ENCODE results near the gene KLHDC9. TPM values are rescaled to one million over a fixed set of nuclear protein-coding genes. Genes with fewer than 3 reads are reported as not detected.
"Not testable (repeated sequence)": the region's sequence is repeated elsewhere in the genome, so short reads cannot be mapped to it uniquely, and the experiment has no call there.

KLHDC9 gene
- total RNA-seq, 4 donors from 2014 or later = 5.1 to 8.3 (median 7.6) TPM

DNA sequence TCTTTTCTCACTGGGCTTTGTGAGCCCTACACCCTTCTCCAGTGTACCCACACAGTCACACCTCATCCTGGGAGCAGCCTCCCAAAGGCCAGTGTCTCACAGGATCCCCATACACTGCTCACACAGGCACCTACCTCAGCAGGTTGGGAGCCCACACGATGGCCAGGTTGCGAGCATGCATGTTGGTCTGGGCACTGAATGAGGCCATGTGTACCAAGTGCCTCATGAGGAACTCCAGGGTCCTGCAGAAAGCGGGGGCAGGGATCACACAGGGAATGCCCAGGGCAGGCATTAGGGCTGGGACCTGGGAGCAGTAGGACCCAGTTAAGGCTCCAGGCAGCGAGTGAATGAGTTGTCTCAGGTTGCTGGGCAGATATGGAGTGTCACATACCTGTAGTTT is 43.9 kb upstream of the KLHDC9 start:
- Histone ChIP-seq H3K27ac (replicated peaks in 1 of 4) (no peak overlapping the region), H3K36me3 (no peaks in the 10 kb centered on the region), H3K4me3 (no peak overlapping the region), H3K27me3 (peaks cover 0 to 42% (median 0%) of the 10 kb centered on the region in 4 donors), H3K4me1 (no peaks in the 10 kb centered on the region), H3K9me3 (no peaks in the 10 kb centered on the region)
- no peak for TF ChIP-seq EP300 (IDR thresholded peaks at IDR 0.05)
- TF ChIP-seq CTCF (IDR thresholded peaks at IDR 0.05) = no peak
- no peak for TF ChIP-seq POLR2A (IDR thresholded peaks at IDR 0.05; ENCODE audit: low read depth)
- TF ChIP-seq POLR2AphosphoS5 (IDR thresholded peaks at IDR 0.05) = no peak
- intact Hi-C loops (cut with DNase I) = no loop called here
- no peak for DNase-seq (ENCODE audit: extremely low spot score)
- 90% methylated on average over 4 of the region's 4 CpGs for WGBS

GRCh38 chr1:161054805-161055204 is 43.4 kb upstream of the KLHDC9 start:
- H3K36me3 ChIP-seq = no peaks in the 10 kb centered on the region

GRCh38 chr1:161059293-161059692 is 38.9 kb upstream of the KLHDC9 start:
- no peaks in the 10 kb centered on the region for H3K4me1 ChIP-seq
- DNase-seq (ENCODE audit: extremely low spot score) = no peak
- TF ChIP-seq POLR2A (IDR thresholded peaks at IDR 0.05; ENCODE audit: low read depth) (no peak), CTCF (IDR thresholded peaks at IDR 0.05) (no peak), POLR2AphosphoS5 (IDR thresholded peaks at IDR 0.05) (no peak), EP300 (IDR thresholded peaks at IDR 0.05) (no peak)
- peaks cover 0 to 33% (median 0%) of the 10 kb centered on the region in 4 donors for H3K27me3 ChIP-seq
- no peak overlapping the region for H3K4me3 ChIP-seq
- intact Hi-C loops (cut with DNase I) = no loop called here
- no peaks in the 10 kb centered on the region for H3K36me3 ChIP-seq
- WGBS = 86% methylated on average over 6 of the region's 6 CpGs
- no peaks in the 10 kb centered on the region for H3K9me3 ChIP-seq
- no peak overlapping the region for H3K27ac ChIP-seq (replicated peaks in 1 of 4)

More at GRCh38 chr1:161054805-161055204, 43.4 kb upstream of the KLHDC9 start:
- TF ChIP-seq EP300 (IDR thresholded peaks at IDR 0.05) (no peak), CTCF (IDR thresholded peaks at IDR 0.05) (no peak), POLR2AphosphoS5 (IDR thresholded peaks at IDR 0.05) (no peak), POLR2A (IDR thresholded peaks at IDR 0.05; ENCODE audit: low read depth) (no peak)
- H3K4me3 ChIP-seq = no peak overlapping the region
- DNase-seq (ENCODE audit: extremely low spot score) = no peak
- no peak overlapping the region for H3K27ac ChIP-seq (replicated peaks in 1 of 4)
- 97% methylated on average over 7 of the region's 7 CpGs for WGBS
- no peaks in the 10 kb centered on the region for H3K9me3 ChIP-seq
- intact Hi-C loops (cut with DNase I) = no loop called here
- H3K27me3 ChIP-seq = peaks cover 0 to 42% (median 0%) of the 10 kb centered on the region in 4 donors
- H3K4me1 ChIP-seq = no peaks in the 10 kb centered on the region

DNA sequence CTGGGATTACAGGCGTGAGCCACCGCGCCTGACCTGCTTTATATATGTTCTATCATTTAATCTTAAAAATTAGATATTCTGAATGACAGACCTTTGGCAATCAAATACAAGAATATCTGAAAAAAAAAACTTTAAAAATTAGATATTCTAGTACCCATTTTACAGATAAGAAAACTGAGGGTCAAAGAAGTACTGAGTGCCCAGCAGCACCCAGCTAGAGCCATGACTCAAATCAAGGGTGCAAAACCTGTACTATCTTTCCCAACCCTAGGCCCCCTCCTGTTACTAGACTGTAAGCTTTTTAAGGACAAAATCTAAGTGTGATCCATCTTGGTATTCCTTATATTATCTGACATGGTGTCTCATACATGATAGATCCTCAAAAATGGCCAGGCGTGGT is 36.7 kb upstream of the KLHDC9 start:
- Histone ChIP-seq H3K4me1 (no peaks in the 10 kb centered on the region), H3K36me3 (no peaks in the 10 kb centered on the region), H3K4me3 (no peak overlapping the region), H3K27ac (replicated peaks in 1 of 4) (no peak overlapping the region), H3K9me3 (no peaks in the 10 kb centered on the region), H3K27me3 (peaks cover 0 to 31% (median 0%) of the 10 kb centered on the region in 4 donors)
- no peak for DNase-seq (ENCODE audit: extremely low spot score)
- intact Hi-C loops (cut with DNase I) = no loop called here
- TF ChIP-seq POLR2A (IDR thresholded peaks at IDR 0.05; ENCODE audit: low read depth) = no peak
- no peak for TF ChIP-seq CTCF (IDR thresholded peaks at IDR 0.05)
- no peak for TF ChIP-seq POLR2AphosphoS5 (IDR thresholded peaks at IDR 0.05)
- no peak for TF ChIP-seq EP300 (IDR thresholded peaks at IDR 0.05)
- WGBS = 94% methylated on average over 4 of the region's 4 CpGs

- WGBS = 57% methylated on average over 6 of the region's 6 CpGs
- H3K9me3 ChIP-seq; intact Hi-C loops (cut with DNase I); H3K36me3 ChIP-seq; DNase-seq (ENCODE audit: extremely low spot score); H3K27ac ChIP-seq (replicated peaks in 1 of 4); H3K4me3 ChIP-seq; H3K4me1 ChIP-seq: not testable (repeated sequence)
- H3K27me3 ChIP-seq = peaks cover 0 to 16% (median 0%) of the 10 kb centered on the region in 4 donors
Observed at GRCh38 chr1:161063936-161064335, 34.2 kb upstream of the KLHDC9 start.

GRCh38 chr1:161065681-161066080 is 32.5 kb upstream of the KLHDC9 start:
- H3K4me3 ChIP-seq; DNase-seq (ENCODE audit: extremely low spot score); H3K36me3 ChIP-seq; H3K4me1 ChIP-seq; H3K9me3 ChIP-seq; H3K27ac ChIP-seq (replicated peaks in 1 of 4); intact Hi-C loops (cut with DNase I): not testable (repeated sequence)
- H3K27me3 ChIP-seq = peaks cover 0 to 21% (median 0%) of the 10 kb centered on the region in 4 donors
- 91% methylated on average over 7 of the region's 7 CpGs for WGBS

All from esophagus muscularis mucosa (tissue), 4 donors.